ENCODE results near the gene PPM1H.
"Not testable (repeated sequence)": the region's sequence is repeated elsewhere in the genome, so short reads cannot be mapped to it uniquely, and the experiment has no call there.

- TF ChIP-seq, protein P1, sequence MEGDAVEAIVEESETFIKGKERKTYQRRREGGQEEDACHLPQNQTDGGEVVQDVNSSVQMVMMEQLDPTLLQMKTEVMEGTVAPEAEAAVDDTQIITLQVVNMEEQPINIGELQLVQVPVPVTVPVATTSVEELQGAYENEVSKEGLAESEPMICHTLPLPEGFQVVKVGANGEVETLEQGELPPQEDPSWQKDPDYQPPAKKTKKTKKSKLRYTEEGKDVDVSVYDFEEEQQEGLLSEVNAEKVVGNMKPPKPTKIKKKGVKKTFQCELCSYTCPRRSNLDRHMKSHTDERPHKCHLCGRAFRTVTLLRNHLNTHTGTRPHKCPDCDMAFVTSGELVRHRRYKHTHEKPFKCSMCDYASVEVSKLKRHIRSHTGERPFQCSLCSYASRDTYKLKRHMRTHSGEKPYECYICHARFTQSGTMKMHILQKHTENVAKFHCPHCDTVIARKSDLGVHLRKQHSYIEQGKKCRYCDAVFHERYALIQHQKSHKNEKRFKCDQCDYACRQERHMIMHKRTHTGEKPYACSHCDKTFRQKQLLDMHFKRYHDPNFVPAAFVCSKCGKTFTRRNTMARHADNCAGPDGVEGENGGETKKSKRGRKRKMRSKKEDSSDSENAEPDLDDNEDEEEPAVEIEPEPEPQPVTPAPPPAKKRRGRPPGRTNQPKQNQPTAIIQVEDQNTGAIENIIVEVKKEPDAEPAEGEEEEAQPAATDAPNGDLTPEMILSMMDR (IDR thresholded peaks at IDR 0.05; ENCODE audit: low read depth, low read length) = not testable (repeated sequence)
- not testable (repeated sequence) for TF ChIP-seq EZH2phosphoT487 (IDR thresholded peaks at IDR 0.05; ENCODE audit: low read depth)
Observed at GRCh38 chr12:62879228-62879627, 55.7 kb downstream of the PPM1H start.

Measured in OCI-LY3 (cell line).